Measurements from ENCODE around the gene SLC1A3. TPM values are rescaled to one million over a fixed set of nuclear protein-coding genes. Genes with fewer than 3 reads are reported as not detected.

SLC1A3 gene
- polyA plus RNA-seq, 3 donors, result 1.3 to 3.2 (median 1.9) TPM

DNA sequence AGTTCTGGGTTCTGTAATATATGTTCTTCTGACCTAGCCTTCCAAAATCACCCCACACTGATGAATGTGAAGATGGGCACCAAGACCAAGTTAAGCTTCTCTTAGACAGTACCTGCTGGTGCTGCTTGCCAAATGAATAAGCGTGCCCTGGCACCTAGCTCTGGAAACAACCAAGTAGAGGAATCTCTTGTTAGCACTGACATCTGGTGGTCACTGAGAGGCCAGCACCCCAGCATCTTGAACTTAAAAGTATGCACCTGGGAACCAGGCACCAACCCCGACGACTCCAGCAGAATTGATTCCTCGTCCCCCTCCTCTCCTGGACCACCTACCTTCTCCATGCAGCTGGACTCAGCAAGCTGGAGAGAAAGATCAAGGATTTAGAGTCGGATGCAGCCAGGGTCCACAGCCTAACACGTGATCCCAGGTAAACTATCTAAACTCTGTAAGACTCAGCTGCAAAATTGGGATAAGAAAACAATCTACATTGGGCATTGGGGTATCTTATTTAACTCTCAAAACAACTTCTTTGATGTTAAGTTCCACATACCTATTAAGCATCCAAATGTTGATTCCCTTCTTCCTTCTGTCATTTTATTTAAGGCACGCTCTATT is 89.8 kb downstream of the SLC1A3 start:
- no peak for DNase-seq (ENCODE audit: extremely low read depth in 1 of 11, low read depth in 9 of 11, low spot score in 4 of 11)

- no peak for DNase-seq (ENCODE audit: extremely low read depth in 1 of 11, low read depth in 9 of 11, low spot score in 4 of 11)
These were observed 91.6 kb downstream of the SLC1A3 start for GRCh38 chr5:36698031-36698430.

GRCh38 chr5:36701085-36701698 is 94.8 kb downstream of the SLC1A3 start:
- no peak for DNase-seq (ENCODE audit: extremely low read depth in 1 of 11, low read depth in 9 of 11, low spot score in 4 of 11)

DNA sequence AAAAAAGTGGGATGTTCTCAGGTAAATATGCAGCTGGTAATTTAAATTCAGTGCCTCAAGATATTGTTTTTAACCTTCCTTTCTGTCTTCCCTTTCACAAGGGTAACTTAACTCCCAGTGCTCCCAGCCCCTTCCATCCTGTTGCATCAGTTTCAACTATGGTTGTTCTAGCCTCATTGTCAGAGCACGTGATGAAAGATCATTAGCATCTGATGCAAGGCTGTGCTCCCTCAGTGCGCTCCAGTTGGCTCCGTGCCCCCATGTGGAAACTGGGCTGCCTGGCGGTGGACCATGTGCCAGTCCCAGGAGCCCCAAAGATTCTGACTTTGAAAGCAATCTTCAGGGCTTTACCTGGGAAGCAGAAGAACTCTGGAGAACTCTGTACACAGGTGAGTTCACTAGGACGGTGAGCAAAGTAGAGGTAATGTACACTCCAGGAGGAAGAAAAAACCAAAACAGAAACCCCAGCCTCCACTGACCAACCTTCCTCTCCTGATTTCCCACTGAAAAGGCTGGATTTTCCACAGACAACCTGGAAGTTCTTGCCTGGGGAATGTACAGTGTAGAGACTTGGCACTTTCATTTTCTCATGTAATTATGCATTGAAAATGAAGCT is 96.9 kb downstream of the SLC1A3 start:
- no peak for DNase-seq (ENCODE audit: extremely low read depth in 1 of 11, low read depth in 9 of 11, low spot score in 4 of 11)

- no peak for DNase-seq (ENCODE audit: extremely low read depth in 1 of 11, low read depth in 9 of 11, low spot score in 4 of 11)
These were observed 97.7 kb downstream of the SLC1A3 start for GRCh38 chr5:36704131-36704530.

GRCh38 chr5:36705055-36705454 is 98.6 kb downstream of the SLC1A3 start:
- DNase-seq (ENCODE audit: extremely low read depth in 1 of 11, low read depth in 9 of 11, low spot score in 4 of 11), result no peak

- DNase-seq (ENCODE audit: extremely low read depth in 1 of 11, low read depth in 9 of 11, low spot score in 4 of 11), result no peak
These were observed 100.3 kb downstream of the SLC1A3 start for GRCh38 chr5:36706662-36707061.

DNA sequence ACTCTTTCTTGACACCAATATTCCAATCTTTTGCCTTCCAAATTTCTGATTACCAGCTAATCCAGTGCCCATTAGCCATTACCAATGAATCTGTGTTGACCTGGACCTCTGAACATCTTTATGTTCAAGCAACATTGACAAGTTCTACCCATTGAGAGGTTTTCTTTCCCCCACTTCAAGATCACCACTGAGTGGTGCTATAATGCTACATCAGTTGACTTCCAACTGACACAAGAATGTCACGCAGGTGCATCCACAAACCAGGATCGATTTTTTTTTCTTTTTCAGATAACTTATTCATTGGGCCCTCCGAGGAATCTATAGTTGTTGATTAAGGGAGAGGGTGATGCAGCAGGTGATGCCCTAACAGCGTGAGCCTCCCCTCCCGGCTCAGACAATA is 102.6 kb downstream of the SLC1A3 start:
- DNase-seq (ENCODE audit: extremely low read depth in 1 of 11, low read depth in 9 of 11, low spot score in 4 of 11), result no peak

GRCh38 chr5:36710039-36710438 is 103.6 kb downstream of the SLC1A3 start:
- no peak for DNase-seq (ENCODE audit: extremely low read depth in 1 of 11, low read depth in 9 of 11, low spot score in 4 of 11)

- no peak for DNase-seq (ENCODE audit: extremely low read depth in 1 of 11, low read depth in 9 of 11, low spot score in 4 of 11)
These were observed 106.3 kb downstream of the SLC1A3 start for GRCh38 chr5:36712706-36713105.

GRCh38 chr5:36713541-36713940 is 107.1 kb downstream of the SLC1A3 start:
- DNase-seq (ENCODE audit: extremely low read depth in 1 of 11, low read depth in 9 of 11, low spot score in 4 of 11), result no peak

DNA sequence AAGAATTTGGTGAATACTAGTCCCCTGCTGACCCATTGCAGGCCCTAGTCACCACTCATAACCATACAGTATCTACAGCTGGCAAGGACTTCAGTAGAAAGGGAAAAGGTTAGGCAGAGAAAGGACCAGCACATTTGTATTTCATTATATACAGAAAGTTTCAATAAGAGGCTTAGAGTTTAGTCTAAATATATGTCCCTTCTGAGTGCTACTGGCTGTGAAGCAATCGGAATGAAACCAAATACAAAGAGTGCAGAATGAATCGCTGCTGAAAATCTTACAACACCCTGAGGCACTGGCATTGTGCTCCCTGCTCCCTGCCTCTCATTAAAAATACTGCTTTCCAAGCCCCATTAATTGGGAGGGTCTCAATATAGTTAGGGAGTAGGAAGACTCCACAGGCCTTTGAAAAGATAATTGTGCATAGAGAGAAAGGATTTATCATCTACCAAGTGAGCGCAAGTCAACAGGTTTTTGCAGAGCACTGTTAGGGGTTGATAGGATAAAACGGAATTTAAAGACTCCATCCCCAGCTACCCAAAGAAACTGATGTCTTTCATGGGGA is 110.8 kb downstream of the SLC1A3 start:
- no peak for DNase-seq (ENCODE audit: extremely low read depth in 1 of 11, low read depth in 9 of 11, low spot score in 4 of 11)

GRCh38 chr5:36719282-36719681 is 112.9 kb downstream of the SLC1A3 start:
- DNase-seq (ENCODE audit: extremely low read depth in 1 of 11, low read depth in 9 of 11, low spot score in 4 of 11), result no peak

- no peak for DNase-seq (ENCODE audit: extremely low read depth in 1 of 11, low read depth in 9 of 11, low spot score in 4 of 11)
These were observed 114.3 kb downstream of the SLC1A3 start for GRCh38 chr5:36720688-36721087.

- DNase-seq (ENCODE audit: extremely low read depth in 1 of 11, low read depth in 9 of 11, low spot score in 4 of 11), result no peak
These were observed 115.3 kb downstream of the SLC1A3 start for GRCh38 chr5:36721664-36722235.

GRCh38 chr5:36722900-36723299 is 116.5 kb downstream of the SLC1A3 start:
- DNase-seq (ENCODE audit: extremely low read depth in 1 of 11, low read depth in 9 of 11, low spot score in 4 of 11), result no peak

- DNase-seq (ENCODE audit: extremely low read depth in 1 of 11, low read depth in 9 of 11, low spot score in 4 of 11), result no peak
These were observed 117.5 kb downstream of the SLC1A3 start for GRCh38 chr5:36723912-36724311.

DNA sequence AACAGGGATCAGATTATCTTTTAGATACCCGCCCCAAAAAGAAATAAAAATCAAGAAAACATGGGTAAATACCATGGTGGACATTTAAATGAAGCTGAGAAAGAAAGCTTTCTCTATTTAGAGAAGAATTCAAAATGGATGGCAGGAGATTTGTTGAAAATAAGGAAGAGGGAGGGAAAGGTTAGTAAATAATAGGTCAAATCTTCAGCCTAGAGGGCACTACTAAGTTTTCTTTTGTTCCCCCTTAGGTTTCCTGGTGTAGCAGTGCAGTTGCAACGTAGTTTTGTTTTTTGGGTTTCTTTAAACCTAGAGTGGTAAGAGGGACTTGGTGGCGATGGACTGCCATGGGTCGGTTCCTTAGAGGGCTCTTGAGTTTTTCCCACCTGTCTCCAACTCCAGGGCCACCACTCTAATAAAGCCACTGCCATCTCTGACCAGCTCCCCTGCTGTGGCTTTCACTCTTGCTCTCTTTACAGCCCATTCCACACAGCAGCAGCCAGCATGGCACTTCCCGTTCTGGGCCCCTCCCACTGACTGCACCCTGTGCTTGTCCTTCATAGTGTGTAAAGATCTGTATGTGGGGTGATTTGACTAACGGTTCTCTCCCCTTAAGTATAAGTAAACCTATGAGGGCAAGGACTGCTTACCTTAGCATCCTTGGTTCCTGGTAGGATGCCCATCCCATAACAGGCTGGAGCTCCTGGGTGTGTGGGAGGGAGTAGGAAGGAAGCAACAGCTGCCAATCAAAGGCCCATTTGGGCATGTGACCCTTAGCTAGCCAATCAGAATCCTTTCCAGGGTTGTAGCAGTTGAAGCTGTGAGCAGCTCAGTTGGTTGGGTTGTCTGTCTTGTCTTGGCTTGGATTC is 118.3 kb downstream of the SLC1A3 start:
- DNase-seq (ENCODE audit: extremely low read depth in 1 of 11, low read depth in 9 of 11, low spot score in 4 of 11), result no peak

DNA sequence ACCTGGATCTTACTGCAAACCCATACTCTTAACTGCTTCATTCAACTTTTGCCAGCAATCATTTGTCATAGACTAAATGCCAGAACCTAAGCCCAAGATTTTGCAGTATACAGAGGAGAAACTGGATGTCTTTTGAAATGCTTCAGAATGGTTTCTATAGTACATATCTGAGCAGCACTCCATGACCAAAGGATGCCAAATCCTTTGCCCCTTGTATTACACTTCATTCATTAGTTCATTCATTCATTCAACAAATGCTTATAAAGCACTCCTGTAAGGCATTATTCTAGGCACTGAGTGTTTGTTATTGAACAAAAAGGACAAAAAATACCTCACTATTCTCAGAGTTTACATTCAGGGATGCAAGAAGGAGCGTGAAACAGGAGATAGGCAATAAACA is 119.9 kb downstream of the SLC1A3 start:
- DNase-seq (ENCODE audit: extremely low read depth in 1 of 11, low read depth in 9 of 11, low spot score in 4 of 11), result no peak

Measured in renal cortex interstitium (tissue), 11 donors.